ENCODE data around the gene DLG2. TPM values are rescaled to one million over a fixed set of nuclear protein-coding genes. Genes with fewer than 3 reads are reported as not detected.

DLG2 gene
- total and polyA plus RNA-seq, 2 of the 8 experiments (the other 6 are each of a cell fraction or from before 2014, with no cell fraction given): 1.7 to 14.3 TPM

- WGBS, 2 experiments (ENCODE audit: extremely low coverage in 1 of 2, insufficient coverage in 1 of 2, insufficient read length in 1 of 2, insufficient replicate concordance in 2 of 2, low coverage in 1 of 2, low lambda C conversion rate in 2 of 2, missing lambda C conversion rate in 1 of 2): 91% methylated on average over 2 of the region's 2 CpGs; no CpG with 5 or more reads in 1 of the 2 experiments
- Histone ChIP-seq H3K27me3 (replicated peaks in 1 of 4; ENCODE audit: control insufficient read depth in 3 of 4, extremely low read depth in 1 of 4, insufficient read depth in 3 of 4, low read length in 3 of 4) (no peaks in the 10 kb centered on the region), H2BK120ac (replicated peaks; ENCODE audit: low read depth, low read length) (no peak overlapping the region), H2AK5ac (ENCODE audit: low read depth, low read length) (no peak overlapping the region), H4K8ac (ENCODE audit: extremely low read depth, insufficient read depth, low read length) (no peak overlapping the region), H4K5ac (ENCODE audit: insufficient read length, low read depth, low read length) (no peak overlapping the region), H2BK15ac (ENCODE audit: low read length) (no peak overlapping the region), H3K9me3 (ENCODE audit: insufficient read depth in 2 of 2, low read depth in 1 of 2, low read length in 1 of 2) (no peaks in the 10 kb centered on the region), H3K18ac (ENCODE audit: extremely low read depth, low read length) (no peak overlapping the region), H3K14ac (ENCODE audit: insufficient read length) (no peak overlapping the region), H4K20me1 (replicated peaks in 1 of 2; ENCODE audit: control insufficient read depth in 1 of 2, insufficient read depth in 2 of 2, low read length in 2 of 2) (no peaks in the 10 kb centered on the region), H4K91ac (replicated peaks; ENCODE audit: insufficient read length, low read length) (no peak overlapping the region), H2AFZ (ENCODE audit: low read length) (no peak overlapping the region), H3K23ac (ENCODE audit: insufficient read length) (no peak overlapping the region), H2BK12ac (ENCODE audit: low read depth, low read length) (no peak overlapping the region), H3K23me2 (ENCODE audit: low read depth, low read length) (no peaks in the 10 kb centered on the region), H3K56ac (replicated peaks; ENCODE audit: insufficient read length, low read depth, low read length) (no peak overlapping the region), H3K27ac (ENCODE audit: low read depth, low read length) (no peak overlapping the region), H3K4me2 (ENCODE audit: insufficient read depth in 1 of 2, low read depth in 2 of 2, low read length in 2 of 2) (no peak overlapping the region), H2BK5ac (ENCODE audit: low read depth, low read length) (no peak overlapping the region), H3K4ac (replicated peaks; ENCODE audit: insufficient read length, low read depth, low read length) (no peak overlapping the region), H3K36me3 (ENCODE audit: control insufficient read depth in 2 of 4, insufficient read depth in 4 of 4, low read length in 3 of 4) (no peaks in the 10 kb centered on the region), H3K4me1 (replicated peaks in 1 of 4; ENCODE audit: control insufficient read depth in 3 of 4, insufficient read depth in 4 of 4, low read length in 3 of 4) (no peaks in the 10 kb centered on the region), H2BK20ac (ENCODE audit: low read length) (no peak overlapping the region), H3K9ac (replicated peaks in 1 of 4; ENCODE audit: extremely low read depth in 1 of 4, low read depth in 3 of 4, low read length in 3 of 4) (no peak overlapping the region), H3K79me1 (ENCODE audit: low read depth, low read length) (no peaks in the 10 kb centered on the region), H3K4me3 (ENCODE audit: extremely low read depth in 1 of 4, insufficient read depth in 2 of 4, low read depth in 3 of 4, low read length in 4 of 4) (no peak overlapping the region), H3K79me2 (ENCODE audit: control insufficient read depth in 1 of 2, insufficient read depth in 2 of 2, low read length in 2 of 2) (no peaks in the 10 kb centered on the region)
- ChIA-PET CTCF (ENCODE audit: partially characterized antibody) (interaction anchor here (1.6 to 3.1 kb wide), 3 partner anchors 9 to 133 kb away, joined by 5 to 10 read pairs (median 7); no protein-coding TSS in a partner anchor), POLR2A (ENCODE audit: partially characterized antibody) (no interaction called here)
- DNase-seq (ENCODE audit: low read depth in 1 of 2, low spot score in 2 of 2): no peak
- TF ChIP-seq CBX5 (IDR thresholded peaks at IDR 0.05; ENCODE audit: low read depth, low read length) (no peak), RFX5 (IDR thresholded peaks at IDR 0.05; ENCODE audit: borderline replicate concordance, low read depth, low read length) (no peak), GTF2F1 (IDR thresholded peaks at IDR 0.05; ENCODE audit: borderline replicate concordance, low read depth, low read length) (no peak), MAX (IDR thresholded peaks at IDR 0.05) (no peak), KDM5A (IDR thresholded peaks at IDR 0.05; ENCODE audit: low read length) (no peak), SIRT6 (IDR thresholded peaks at IDR 0.05; ENCODE audit: low read length) (no peak)
- FAIRE-seq: no peak
These were observed 1657.0 kb downstream of the DLG2 start for GRCh38 chr11:83970061-83970671.
